Raji (cell line): ENCODE data around the gene LCE2A.
"Not testable (repeated sequence)": the region's sequence is repeated elsewhere in the genome, so short reads cannot be mapped to it uniquely, and the experiment has no call there.

Source experiments
- POLR2A ChIP-seq: IDR thresholded peaks from 2 replicates; pipeline ENCODE4 v1.6.1; 2011; ENCODE audit warnings: low read depth, low read length, control low read depth; ENCODE audit not compliant: insufficient read depth

LCE2A gene, protein sequence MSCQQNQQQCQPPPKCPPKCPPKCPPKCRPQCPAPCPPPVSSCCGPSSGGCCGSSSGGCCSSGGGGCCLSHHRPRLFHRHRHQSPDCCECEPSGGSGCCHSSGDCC

DNA sequence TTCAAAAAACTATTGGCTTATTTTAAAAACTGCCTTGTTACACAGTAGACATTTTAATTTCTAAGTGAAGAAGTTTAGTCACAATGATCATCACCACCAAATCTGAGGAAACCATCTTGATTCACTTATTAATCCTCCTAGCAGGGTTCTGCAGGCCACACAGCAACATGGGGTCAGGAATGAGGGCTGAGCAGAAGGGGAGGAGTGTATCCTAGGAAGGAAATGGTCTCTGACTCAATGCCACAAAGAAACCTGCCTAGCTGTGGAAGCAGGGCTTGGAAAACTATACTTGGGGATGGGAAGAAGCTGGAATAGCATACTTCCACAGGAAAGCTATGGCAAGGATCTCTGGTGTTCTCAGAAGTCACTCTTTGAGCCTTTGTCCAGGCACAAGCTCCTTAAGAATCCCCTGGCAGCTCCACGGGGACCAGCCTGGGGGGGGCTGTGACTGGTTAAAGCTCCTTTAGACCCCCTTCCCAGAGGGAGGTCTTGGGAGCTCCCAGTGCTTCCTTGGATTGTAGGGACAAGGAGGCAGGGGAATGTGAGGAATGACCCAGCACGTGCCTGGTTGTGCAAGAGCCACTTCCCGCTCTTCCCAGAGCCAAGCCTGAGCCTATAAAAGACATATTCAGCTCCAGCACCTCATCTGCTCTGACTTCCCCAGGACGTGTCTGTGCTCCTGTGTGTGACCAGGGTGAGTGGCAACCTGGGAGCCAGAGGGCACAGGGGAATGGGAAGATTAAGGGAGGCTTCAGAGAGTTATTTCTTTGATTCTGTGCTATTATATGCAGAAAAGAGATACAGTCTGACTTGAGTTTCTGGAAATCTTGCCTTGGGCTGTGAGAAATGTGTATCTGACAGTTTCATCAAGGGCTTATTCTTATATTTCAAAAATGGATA lies at the start of gene LCE2A:
LCE2A (plus strand) TSS at position 645 of the 900 bp plus-strand sequence. CDS start 557 bp downstream, outside the sequence.
- no peak for TF ChIP-seq POLR2A

DNA sequence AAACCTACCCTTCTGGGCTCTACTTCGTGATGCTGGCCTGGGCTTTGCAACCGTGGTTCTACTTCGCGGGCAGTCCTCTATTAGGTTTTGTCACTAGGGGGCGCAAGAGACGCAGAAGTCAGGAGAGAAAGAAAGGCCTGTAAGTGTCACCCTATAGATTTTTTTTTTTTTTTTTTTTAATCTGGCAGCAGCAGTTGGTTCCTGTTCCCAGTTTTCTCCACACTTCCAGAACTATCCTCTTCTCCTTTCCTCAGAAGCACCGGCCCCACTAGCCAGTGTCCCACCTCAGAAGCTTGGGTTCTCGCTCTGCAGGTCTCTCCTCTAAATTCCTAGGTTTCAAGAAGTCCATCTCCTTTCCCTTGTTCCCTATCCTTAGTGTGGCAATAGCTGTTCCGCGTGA lies 44.0 kb upstream of the LCE2A start:
- TF ChIP-seq POLR2A, result no peak

DNA sequence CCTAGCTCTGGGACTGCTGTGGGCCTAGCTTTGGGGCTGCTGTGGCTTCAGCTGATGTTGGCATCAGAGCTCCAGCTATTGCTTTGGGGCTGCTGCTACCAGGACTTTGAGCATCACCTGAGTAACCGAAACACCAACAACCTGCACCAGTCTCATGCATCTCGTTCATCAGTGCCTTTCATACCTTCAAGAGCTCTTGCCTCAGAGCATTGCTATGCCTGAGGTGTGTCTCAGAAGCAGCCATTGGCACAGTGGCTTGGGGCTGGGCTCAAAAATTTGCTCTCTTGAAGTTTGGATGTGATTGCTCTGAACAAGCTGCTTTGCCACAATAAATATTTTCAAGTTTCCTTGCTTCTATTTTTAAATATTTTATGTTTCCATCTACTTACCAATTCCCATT lies 41.7 kb upstream of the LCE2A start:
- no peak for TF ChIP-seq POLR2A

DNA sequence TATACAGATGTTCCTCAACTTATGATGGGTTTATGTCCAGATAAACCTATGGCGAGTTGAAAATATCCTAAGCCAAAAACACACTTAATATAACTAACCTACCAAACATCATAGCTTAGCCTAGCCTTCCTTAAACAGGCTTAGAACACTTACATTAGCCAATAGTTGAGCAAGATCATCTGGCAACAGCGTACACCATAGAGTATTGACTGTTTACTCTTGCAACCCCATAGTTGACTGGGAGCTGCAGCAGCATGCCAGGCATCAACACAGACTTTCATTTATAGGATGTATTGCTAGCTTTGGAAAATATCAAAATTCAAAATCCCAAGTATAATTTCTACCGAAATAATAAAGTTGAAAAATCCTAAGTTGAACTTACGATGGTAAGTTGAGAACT lies 40.5 kb upstream of the LCE2A start:
- no peak for TF ChIP-seq POLR2A

DNA sequence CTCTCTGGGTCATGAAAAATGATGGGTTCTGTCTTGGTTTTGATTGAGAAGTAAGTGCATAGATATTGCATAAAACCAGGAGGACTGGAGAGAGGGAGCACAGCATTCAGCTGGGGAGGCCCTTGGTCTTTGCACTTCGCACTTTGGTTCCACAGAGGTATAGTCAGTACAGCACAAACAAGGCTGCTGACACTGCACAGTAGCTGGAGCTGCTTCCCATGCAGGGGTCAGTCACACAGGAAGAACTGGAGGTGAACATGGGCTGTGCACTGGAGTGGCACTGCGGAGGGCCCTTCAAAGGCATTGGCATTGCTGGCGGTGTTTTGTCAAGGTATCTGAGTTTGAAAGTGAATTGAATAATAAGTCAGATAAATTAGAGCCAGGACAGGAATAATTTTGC lies 39.5 kb upstream of the LCE2A start:
- TF ChIP-seq POLR2A, result no peak

DNA sequence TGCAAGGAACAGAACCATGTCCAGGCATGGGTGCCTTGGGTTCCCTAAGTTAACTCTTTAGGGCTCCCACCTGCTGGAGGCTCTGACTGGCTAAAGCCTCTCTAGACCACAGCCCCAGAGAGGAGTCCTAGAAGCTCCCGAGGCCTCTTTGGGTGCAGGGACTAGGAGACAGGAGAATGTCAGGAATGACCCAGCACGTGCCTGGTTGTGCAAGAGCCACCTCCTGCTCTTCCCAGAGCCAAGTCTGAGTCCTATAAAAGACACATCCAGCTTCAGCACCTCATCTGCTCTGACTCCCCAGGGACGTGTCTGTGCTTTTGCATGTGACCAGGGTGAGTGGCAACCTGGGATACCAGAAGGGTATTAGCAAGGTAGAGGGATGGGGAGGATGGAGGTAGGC lies 35.0 kb upstream of the LCE2A start, which contains the start of gene LCE2D:
LCE2D (plus strand) TSS at position 283 of the 400 bp plus-strand sequence. CDS start 726 bp downstream, outside the sequence.
- no peak for TF ChIP-seq POLR2A

DNA sequence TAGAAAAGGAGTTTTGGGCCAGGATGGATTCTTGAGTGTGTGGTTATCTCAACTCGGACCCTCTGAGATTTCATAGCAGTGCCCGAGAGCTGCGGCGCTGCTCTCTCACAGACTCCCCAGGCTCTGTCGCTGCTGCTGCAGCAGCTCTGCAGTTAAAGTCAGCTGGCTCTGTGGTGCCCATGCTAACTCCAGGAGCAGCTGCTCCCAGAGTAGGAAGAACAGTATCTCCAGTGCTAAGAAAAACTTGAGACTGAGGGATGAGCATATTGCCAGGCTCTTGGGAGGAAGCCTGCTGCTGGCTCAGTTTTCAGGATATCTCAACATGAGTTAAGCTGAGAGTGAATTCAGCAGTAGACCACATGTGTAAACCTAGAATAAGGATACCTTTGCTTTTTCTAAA lies 30.5 kb upstream of the LCE2A start:
- TF ChIP-seq POLR2A, result no peak

DNA sequence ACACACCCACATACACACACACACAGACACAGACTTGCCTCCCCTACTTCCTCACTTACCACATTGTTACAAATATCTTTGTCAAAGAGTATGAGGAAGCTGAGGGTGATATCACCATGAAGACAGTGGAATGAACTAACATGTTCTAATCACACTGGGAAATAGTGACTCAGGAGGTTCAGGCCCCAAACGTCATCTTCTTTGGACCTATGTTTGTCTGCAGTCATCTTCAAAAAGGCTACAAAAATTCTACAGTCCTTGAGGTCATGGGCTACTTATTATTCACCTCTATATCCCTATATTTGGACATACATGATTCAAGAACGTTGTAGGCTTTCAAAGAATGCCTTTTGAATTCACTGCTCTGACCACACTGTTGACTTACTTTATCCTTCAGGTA lies 25.1 kb upstream of the LCE2A start:
- no peak for TF ChIP-seq POLR2A

DNA sequence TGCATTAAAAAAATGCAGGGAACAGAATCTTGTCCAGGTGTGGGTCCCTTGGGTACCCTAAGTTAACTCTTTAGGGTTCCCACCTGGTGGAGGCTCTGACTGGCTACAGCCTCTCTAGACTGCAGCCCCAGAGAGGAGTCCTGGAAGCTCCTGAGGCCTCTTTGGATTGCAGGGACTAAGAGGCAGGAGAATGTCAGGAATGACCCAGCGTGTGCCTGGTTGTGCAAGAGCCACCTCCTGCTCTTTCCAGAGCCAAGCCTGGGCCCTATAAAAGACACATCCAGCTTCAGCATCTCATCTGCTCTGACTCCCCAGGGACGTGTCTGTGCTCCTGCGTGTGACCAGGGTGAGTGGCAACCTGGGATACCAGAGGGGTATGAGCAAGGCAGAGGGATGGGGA lies 23.2 kb upstream of the LCE2A start, which contains the start of gene LCE2C:
LCE2C (plus strand) TSS at position 297 of the 400 bp plus-strand sequence. CDS start 737 bp downstream, outside the sequence.
- TF ChIP-seq POLR2A, result not testable (repeated sequence)

DNA sequence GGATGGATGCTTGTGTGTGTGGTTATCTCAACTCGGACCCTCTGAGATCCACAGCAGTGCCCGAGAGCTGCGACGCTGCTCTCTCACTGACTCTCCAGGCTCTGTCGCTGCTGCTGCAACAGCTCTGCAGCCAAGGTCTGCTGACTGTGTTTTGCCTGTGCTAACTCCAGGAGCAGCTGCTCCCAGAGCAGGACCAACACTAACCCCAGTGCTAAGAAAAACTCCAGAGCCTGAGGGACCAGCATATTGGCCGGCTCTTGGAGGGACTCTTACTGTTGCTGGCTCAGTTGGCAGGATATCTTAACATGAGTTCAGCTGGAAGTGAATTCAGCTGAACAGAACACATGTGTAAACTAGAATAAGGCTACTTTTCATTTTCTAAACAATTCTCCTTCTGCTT lies 18.7 kb upstream of the LCE2A start:
- TF ChIP-seq POLR2A, result no peak

DNA sequence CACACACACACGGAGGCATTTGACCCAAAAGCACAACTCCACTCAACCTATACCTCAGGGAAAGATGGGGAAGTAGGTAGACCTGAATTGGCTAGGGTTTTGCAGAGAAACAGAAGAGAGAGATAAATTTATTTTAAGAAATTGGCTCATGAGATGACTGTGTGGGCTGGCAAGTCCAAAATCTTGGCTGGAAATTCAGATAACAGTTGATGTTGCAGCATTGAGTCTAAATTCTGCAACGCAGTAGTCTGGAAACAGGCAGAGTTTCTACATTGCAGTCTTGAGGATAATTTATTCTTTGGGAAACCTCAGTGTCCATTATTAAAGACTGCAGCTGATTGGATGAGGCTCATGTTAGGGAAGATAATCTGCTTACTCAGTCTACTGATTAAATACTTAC lies 16.5 kb upstream of the LCE2A start:
- TF ChIP-seq POLR2A, result no peak

DNA sequence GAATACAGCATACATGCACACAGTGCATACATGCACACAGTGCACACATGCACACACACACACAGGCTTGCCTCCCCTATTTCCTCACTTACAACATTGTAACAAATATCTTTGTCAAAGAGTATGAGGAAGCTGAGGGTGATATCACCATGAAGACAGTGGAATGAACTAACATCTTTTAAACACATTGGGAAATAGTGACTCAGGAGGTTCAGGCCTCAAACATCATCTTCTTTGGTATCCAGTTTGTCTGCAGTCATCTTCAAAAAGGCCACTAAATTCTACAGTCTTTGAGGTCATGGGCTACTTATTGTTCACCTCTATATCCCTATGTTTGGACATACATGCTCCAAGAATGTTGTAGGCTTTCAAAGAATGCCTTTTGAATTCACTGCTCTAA lies 14.3 kb upstream of the LCE2A start:
- no peak for TF ChIP-seq POLR2A

DNA sequence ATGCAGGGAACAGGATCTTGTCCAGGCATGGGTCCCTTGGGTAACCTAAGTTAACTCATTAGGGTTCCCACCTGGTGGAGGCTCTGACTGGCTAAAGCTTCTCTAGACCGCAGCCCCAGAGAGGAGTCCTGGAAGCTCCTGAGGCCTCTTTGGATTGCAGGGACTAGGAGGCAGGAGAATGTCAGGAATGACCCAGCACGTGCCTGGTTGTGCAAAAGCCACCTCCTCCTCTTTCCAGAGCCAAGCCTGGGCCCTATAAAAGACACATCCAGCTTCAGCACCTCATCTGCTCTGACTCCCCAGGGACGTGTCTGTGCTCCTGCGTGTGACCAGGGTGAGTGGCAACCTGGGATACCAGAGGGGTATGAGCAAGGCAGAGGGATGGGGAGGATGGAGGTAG lies 12.3 kb upstream of the LCE2A start, which contains the start of gene LCE2B:
LCE2B (plus strand) TSS at position 301 of the 400 bp plus-strand sequence. CDS start 721 bp downstream, outside the sequence.
- TF ChIP-seq POLR2A, result not testable (repeated sequence)

DNA sequence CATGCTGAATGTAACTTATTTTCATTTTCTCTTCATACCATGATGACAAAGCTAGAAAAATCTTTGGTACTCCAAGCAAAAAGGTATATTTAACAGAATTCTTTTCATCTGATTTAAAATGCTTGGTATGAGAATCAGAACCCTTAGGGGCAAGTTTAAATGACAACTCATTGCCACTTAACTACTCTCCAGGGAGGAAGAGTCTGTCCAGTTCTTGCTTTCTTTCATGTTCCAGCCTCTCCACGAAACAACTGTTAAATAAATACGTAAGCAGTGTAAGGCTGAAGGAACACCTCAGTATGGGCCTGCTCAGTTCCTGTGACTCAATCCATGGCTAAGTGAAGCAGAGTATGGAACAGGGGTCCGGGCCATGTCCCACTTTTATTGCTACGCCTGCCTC lies 1.6 kb downstream of the LCE2A start:
- no peak for TF ChIP-seq POLR2A

DNA sequence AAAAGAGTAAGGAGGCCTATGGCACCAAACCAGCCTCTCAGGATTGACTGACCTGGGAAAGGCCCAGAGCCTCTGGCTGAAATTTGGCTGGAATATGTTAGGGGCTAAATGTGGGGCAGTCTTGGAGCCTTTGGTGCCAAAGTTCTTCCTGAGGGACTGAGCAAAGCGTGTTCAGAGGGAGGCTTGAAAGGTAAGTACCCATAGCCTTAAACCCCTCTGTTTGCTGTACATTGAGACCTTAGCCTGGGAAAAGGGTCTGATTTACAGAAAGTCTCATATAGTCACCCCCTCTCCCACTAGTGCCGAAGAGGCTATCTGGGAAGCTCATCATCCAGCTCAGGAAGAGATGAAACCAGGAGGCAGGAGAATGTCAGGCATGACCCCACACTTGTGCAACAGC lies 9.7 kb downstream of the LCE2A start, which contains the start of gene LCE4A:
LCE4A (plus strand) TSS at position 301 of the 400 bp plus-strand sequence. CDS start 916 bp downstream, outside the sequence.
- no peak for TF ChIP-seq POLR2A

DNA sequence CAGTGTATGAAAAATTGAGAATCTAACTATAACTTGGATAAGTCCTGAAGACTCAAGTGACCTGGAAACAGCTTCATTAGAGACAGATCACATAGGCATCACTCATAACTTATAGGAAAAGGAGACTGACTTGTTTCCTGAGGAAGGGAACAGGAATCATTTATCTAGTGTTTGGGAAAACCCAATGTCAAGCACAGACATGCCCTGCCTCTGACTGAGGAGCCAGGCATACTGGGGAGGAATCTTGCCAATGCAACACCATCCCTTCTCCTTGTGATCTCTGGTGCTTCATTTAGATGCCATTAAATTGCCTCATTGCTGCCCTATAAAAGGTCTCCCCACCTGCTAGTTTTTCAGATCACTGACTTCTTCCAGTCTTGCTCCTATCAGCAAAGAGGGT lies 20.1 kb downstream of the LCE2A start:
- TF ChIP-seq POLR2A, result no peak
